ENCODE results near the gene ARHGEF16.
A peak's percentile ranks its signal among the peaks of the same experiment; 100 is the strongest.

ARHGEF16 gene

DNA sequence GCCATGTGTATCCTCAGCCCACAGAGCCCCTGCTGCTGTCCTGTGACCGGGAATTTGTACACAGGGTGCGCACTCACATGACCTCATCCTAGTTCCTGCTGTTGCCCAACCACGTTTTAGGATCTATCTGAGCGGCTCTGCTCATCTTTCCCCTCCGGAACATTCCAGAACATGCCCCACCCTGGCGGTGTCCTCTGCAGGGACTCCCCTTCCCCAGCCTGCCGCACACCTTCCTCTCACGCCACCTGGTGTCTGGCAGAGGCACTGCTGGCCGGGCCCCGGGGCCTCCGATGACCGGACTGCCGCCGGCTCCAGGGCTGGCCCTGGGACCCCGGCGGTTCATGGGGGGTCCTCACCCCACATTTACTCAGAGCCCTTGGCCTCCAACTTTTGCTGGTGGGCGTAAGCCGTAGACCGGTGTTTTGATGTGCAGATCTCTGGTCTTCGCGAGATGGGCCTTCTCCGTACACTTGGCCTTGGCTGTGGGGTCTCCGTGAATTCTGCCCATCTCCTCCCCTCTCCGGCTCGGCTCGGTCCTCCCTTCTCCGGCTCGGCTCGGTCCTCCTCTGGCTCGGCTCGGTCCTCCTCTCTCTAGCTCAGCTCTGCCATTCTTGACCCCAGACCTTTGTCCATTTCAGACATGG is 29.5 kb downstream of the ARHGEF16 start:
- peak; percentile 47 for DNase-seq

GRCh38 chr1:3485016-3485415 is 30.6 kb downstream of the ARHGEF16 start:
- no peak for DNase-seq

- DNase-seq = no peak
These were observed 34.0 kb downstream of the ARHGEF16 start for GRCh38 chr1:3488432-3488831.

DNA sequence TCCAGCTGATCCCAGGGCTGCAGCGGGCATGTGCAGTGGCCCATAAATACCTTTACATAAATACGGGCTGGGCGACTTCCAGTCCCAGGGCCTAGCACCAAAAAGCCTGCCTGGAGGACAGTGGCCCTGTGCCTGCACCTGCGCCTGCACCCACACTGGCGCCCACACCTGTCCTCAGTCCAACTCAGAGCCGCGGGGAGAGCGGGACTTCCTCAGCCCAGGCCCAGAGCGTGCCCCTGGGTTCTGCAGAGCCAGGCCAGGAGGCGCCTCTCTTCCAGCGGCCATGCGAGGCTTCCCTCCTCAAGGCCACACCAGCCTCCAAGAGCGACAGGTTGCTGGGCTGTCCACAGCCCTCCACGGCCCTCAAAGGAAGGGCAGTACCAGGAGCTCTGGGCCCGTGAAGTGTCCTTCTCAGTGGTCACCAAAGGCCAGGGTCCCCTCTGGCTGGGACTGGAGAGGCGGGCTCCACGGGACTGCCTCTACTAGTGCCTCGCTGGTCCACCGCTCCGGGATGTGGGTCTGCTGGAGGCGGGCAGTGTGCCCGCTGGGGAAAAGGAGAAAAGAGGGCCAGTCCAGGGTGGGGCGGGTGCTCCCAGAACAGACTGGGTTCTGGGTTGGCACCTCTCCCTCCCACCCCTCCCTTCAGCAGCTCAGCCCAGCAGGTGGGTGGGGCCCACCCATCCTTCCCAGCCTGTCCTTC is 35.7 kb downstream of the ARHGEF16 start:
- DNase-seq = no peak

DNA sequence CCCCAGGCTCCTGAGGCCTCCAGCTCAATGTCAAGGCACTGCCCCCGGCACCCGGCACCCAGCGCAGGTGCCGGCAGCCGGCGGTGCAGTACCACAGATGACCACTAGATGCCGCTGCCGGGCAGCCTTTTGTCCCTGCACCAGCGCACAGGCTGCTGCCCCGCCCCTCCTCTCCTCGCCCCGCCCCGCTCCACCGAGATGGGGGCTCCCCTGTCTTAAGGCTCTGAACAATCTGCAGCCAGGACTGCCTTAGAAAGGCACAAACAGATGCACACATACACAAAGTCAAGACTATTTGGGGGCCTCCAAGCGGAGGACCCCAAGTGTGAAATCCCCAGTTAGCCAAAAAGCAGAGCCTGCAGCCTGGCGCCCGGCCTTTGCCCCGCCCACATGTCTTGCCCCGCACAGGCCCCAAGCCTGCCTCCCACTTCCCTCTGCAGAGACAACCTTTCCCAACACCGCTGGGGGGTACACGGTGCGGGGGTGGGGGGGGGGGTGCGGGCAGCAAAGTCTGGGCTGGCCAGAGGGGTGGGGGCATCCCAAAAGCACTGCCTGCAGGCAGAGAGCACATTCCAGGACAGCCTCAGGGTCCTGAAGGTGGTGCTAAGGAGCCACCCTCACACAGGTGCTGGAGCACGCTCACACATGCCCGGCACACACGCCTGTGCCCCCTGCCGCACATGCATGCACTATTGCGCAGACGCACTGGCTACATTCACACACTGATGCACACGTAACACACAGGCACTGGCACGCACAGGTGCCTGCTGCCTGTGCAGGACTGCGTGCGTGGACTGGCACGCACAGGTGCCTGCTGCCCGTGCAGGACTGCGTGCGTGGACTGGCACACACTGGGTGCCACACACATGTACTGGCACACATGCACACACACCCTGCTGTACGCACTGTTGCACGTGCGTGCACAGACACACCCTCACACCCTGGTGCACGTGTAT is 37.1 kb downstream of the ARHGEF16 start:
- DNase-seq = peak; percentile 76

GRCh38 chr1:3492545-3493246 is 38.2 kb downstream of the ARHGEF16 start:
- no peak for DNase-seq

DNA sequence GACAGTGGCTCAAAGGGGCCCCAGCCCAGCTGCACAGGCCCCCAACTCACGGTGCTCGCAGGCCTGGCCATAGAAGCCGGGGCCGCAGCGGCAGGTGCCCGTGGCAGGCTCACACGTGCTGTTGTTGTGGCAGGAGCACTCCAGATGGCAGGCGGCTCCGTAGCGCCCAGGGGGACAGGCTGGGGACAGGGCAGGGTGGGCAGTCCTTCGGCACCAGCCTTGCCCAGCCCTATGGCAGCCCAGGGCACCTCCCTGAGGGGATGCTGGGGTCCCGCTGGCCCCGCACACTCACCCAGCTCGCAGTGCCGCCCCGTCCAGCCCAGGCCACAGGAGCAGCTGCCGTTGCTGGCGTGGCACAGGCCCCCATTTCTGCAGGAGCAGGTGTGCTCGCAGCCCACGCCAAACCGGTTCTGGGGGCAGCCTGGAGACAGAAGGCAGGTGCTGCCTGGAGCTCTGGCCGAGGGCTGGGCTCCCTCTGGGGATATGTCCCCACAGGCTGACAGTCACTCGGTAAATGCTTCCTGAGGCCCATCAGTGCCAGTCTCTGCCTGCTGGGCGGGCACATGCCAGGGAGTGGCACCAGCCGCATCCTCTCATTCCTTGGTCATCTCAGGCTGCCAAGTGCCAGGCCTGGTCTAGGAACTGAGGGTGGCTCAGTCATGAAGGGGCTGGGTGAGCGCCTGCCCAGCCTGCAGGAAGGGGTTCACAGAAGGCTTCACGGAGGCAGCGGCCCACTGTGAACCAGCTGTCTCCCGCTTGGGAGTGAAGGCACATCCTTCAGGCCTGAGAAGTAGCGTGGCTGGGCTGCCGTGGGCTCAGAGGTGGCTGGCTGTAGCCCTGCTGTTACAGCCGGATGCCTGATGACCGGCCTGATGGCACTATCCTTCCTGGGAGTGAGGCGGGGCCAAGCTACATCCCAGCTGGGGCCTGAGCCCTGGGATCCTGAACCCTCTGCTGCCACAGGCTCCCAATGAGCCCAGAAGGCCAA is 40.1 kb downstream of the ARHGEF16 start:
- no peak for DNase-seq

GRCh38 chr1:3495776-3496745 is 41.6 kb downstream of the ARHGEF16 start:
- no peak for DNase-seq

DNA sequence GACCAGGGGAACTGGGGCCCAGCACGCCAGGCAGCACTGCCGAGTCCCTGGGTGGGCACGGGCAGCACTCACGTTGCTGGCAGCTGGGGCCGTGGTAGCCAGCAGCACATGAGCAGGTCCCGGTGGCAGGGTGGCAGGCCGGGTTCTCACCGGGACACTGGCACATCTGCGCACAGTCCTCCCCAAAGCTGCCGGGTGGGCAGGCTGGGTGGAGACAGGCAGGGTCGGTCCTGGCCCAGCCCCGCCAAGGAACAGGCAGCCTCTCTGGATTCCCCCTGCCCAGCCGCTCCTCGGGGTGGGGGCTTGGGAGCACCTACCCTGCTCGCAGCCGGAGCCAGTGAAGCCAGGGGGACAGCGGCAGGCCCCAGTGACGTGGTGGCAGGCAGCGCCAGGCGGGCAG is 42.5 kb downstream of the ARHGEF16 start:
- no peak for DNase-seq

DNA sequence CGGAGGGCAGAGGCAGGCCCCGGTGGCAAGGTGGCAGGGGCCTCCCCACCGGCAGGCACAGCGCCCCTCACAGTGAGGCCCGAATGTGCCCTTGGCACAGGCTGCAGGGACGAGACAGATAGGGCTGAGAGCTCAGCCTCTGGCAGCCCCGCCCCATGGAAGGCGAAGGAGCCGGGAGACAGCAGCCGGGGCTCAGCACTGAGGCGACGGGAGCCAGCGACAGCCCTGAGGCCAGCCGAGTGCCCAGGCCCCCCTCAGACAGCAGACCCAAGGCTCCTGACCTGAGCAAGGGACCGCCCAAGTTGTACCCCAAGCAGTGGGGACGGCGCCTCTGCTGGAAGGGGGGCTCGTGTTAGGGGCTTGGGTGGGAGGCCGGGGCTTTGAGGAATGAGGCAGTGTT is 43.1 kb downstream of the ARHGEF16 start:
- DNase-seq = no peak

DNA sequence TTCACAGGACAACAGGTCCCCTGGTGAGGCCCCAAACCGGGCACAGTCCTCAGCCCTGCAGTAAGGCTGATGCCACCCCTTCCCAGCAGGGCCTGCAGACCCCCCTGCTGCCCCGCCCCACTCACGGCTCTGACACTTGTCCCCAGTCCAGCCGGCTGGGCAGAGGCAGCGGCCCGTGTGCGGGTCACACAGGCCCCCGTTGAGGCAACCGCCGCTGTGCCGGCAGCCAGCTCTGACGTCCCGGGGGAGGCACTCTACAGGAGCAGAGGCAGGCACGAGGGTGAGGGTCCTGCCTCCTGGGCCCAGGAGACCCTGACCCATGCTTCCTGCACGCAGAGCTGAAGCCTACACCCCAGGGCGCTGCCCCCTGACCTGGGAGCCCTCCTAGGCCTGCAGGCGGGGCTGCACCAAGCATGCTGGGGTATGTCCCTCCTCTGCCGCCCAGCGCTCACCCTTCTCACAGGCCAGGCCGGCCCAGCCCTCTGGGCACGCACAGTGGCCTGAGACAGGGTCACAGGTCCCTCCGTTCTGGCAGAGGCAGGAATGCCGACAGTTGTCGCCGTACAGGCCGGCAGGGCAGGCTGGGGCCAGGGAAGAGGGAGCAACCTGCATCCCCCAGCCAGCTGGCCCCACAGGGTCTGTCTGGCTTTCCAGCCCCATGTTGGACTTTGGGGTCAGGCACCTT is 43.9 kb downstream of the ARHGEF16 start:
- no peak for DNase-seq

GRCh38 chr1:3498986-3499385 is 44.5 kb downstream of the ARHGEF16 start:
- no peak for DNase-seq

GRCh38 chr1:3499611-3500010 is 45.1 kb downstream of the ARHGEF16 start:
- no peak for DNase-seq

DNA sequence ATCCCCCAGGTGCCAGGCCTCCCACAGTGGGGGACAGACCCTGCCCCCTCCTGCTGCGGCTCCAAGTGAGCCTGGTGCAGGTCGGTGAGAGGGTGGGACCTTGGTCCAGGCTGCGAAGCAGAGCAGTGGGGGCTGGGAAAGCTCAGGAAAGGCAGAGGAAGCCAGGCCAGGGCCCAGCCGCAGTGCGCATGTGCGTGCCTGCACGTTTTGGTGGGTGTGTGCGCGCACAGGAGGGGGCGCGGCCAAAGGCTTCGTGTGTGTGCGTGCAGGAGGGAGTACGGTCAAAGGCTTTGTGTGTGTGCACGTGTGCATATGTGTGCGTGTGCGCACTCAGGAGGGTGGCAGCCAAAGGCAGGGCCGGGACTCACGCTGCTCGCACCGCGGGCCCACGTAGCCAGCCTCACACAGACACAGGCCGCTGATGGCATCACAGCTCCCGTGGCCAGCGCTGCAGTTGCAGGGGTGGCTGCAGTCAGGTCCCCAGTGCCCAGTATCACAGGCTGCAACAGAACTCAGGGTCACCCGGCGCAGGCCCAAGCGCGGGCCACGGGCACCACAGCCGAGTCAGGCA is 45.9 kb downstream of the ARHGEF16 start:
- DNase-seq = no peak

- DNase-seq = no peak
These were observed 47.0 kb downstream of the ARHGEF16 start for GRCh38 chr1:3501437-3501836.

DNA sequence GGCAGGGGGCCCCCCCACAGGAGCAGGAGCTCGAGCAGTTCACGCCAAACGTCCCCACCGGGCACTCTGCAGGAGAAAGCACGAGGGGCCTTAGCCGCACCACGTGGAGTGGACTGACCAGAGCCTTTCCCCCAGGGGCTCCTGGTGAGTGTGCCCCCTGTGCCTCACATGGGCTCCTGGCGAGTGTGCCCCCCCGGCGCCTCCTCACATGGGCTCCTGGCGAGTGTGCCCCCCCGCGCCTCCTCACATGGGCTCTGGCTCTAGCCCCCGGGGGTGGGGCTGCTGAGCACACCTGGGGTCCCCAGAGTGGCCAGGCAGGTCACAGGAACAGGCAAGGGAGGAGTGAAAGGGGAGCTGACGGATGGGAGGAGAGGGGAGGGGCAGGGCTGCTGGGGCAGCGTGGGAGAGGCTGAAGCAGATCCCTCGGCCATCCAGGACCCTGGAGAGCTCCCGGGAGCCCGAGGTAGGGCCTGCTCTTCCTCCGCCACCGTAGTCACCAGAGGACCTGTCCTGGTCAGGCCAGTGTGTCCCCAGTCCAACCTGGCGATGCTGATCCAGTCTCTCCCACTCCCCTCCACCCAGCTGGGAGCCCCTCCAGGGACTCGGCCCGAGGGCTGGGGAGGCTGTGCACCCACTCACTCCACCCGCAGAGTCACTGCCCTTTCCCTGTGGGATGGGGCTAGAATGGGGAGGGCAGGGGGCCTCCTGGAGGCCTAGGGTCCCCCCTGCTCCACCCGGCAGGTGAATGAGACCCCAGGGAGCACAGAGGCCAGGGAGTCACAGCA is 47.6 kb downstream of the ARHGEF16 start:
- DNase-seq = peak; percentile 49

DNA sequence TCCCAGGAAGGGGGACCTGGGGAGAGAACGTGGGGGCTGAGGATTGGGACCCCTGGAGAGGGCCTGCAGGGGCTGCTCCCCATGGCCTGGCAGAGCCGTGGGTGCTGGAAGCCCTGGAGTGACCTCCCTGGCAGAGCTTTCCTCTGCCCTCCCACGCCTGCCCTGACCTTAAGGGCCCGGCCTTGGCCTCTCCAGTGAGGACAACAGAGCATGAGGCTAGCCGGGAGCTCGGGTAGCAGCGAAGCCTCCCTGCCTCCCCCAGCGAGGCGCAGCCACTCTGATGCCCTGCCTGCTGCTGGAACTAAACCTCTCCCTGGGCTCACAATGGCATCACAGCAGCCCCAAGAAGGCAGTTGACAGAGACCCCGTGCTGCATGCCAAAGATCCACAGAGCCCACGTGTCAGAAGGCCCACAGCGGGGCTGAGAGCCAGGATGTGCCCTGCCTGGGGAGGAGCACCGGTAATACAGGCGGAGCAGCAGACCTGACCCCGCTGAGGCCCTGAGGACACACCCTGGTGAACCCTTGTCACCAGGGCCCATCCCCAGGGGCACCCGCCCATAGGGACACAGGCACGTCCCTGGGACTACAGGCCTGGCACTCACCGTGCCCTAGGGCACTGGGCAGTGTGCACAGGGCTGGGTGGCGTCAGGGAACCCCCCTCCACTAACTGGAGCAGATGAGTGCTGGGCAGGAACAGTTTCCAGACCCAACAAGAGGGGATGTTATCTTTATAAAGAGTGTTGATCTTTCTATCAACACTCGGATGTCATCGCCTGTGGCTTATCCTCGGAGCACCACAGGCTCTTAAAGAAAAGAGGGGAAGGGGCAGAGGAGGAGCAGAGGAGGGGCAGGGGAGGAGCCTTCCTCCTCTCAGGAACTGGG is 48.4 kb downstream of the ARHGEF16 start:
- DNase-seq = no peak

DNA sequence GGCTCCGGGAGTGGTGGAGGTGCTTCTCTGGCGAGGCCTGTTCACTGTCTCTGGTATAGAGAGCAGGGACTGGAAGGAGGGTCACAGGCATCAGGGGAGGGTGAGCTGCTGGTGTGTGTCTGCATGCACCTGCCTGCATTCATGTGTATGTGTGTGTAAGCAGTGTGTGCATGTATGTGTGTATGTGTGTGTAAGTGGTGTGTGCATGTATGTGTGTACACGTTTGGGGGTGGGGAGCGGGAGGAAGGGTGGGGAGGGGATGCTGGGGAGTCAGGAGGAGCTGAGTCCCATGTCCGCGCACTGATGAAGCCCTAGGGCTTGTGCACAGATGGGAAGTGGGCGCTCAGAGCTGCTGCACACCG is 49.0 kb downstream of the ARHGEF16 start:
- DNase-seq = no peak

All from OCI-M1 (cell line).